ENCODE data around the gene MEPCE. TPM values are rescaled to one million over a fixed set of nuclear protein-coding genes. Genes with fewer than 3 reads are reported as not detected.
"Not testable (repeated sequence)": the region's sequence is repeated elsewhere in the genome, so short reads cannot be mapped to it uniquely, and the experiment has no call there.

MEPCE gene, protein sequence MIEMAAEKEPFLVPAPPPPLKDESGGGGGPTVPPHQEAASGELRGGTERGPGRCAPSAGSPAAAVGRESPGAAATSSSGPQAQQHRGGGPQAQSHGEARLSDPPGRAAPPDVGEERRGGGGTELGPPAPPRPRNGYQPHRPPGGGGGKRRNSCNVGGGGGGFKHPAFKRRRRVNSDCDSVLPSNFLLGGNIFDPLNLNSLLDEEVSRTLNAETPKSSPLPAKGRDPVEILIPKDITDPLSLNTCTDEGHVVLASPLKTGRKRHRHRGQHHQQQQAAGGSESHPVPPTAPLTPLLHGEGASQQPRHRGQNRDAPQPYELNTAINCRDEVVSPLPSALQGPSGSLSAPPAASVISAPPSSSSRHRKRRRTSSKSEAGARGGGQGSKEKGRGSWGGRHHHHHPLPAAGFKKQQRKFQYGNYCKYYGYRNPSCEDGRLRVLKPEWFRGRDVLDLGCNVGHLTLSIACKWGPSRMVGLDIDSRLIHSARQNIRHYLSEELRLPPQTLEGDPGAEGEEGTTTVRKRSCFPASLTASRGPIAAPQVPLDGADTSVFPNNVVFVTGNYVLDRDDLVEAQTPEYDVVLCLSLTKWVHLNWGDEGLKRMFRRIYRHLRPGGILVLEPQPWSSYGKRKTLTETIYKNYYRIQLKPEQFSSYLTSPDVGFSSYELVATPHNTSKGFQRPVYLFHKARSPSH
- polyA plus RNA-seq (ENCODE audit: insufficient read length in 3 of 3): 10 to 100 TPM; 49.4 to 57.1 (median 51.9) TPM

- peak; percentile 87 to 94 (median 90) for DNase-seq (ENCODE audit: low read depth in 3 of 3, low spot score in 2 of 3)
These were observed at the start of gene MEPCE for GRCh38 chr7:100429637-100430492. TSS of gene MEPCE (plus strand) at chr7:100429831. CDS start at chr7:100430019, 188 bp downstream.

GRCh38 chr7:100380196-100380595 is 49.4 kb upstream of the MEPCE start:
- DNase-seq (ENCODE audit: low read depth in 3 of 3, low spot score in 2 of 3): no peak

DNA sequence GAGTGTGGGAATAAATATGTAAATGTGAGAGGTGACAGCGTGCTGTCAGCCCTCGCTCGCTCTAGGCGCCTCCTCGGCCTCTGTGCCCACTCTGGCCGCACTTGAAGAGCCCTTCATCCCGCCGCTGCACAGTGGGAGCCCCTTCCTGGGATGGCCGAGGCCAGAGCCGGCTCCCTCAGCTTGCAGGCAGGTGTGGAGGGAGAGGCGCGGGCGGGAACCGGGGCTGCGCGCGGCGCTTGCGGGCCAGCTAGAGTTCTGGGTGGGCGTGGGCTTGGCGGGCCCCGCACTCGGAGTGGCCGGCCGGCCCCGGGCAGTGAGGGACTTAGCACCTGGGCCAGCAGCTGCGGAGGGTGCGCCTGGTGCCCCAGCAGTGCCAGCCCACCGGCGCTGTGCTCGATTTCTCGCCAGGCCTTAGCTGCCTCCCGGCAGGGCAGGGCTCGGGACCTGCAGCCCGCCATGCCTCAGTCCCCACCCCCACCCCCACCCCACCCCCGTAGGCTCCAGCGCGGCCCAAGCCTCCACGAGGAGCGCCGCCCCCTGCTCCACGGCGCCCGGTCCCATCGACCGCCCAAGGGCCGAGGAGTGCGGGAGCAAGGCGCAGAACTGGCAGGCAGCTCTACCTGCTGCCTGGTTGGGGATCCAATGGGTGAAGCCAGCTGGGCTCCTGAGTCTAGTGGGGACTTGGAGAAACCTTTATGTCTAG is 47.9 kb upstream of the MEPCE start:
- not testable (repeated sequence) for DNase-seq (ENCODE audit: low read depth in 3 of 3, low spot score in 2 of 3)

- DNase-seq (ENCODE audit: low read depth in 3 of 3, low spot score in 2 of 3): not testable (repeated sequence)
These were observed 47.3 kb upstream of the MEPCE start for GRCh38 chr7:100382234-100382853.

DNA sequence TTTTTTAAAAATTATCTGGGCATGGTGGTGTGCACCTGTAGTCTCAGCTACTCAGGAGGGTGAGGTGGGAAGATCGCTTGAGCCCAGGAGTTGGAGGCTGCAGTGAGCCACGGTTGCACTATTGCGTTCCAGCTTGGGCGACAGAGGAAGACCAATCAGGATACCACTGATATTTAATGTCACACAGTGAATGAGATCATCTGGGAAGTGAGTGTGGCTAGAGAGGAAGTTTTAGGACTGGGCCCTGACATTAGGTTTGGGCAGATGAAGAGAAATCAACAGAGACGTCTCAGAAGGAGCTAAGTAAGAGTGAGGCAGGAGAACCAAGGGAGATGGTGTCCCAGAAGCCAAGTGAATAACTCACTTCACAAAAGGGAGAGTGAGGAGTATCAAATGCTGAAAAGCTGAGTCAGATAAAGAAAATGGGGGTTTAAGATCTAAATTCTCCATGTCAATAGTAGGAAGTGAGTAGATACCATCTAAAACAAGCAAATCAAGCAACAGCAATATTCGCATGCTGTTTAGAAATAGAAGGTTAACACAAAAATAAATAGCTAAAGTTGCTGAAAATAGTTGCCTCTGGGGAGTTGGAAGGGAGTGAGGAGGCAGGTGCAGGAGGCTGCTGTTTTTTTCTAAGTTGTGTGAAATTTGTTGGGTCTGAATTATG is 44.9 kb upstream of the MEPCE start:
- no peak for DNase-seq (ENCODE audit: low read depth in 3 of 3, low spot score in 2 of 3)

DNA sequence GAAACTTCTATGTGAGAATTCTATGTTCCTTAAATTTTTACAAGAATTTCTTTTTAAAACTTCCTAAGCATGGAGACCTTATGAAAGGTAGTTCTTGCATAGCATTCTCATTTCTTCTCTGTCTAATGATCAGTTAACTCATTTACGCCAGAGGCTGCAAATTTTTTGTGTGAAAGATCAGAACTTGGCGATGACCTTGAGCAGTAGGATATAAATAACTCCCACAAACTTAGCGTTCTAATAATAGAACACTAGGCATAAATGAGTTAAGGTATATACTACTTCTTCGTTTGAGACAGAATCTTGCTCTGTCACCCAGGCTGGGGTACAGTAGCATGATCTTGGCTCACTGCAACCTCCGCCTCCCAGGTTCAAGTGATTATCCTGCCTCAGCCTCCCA is 42.7 kb upstream of the MEPCE start:
- no peak for DNase-seq (ENCODE audit: low read depth in 3 of 3, low spot score in 2 of 3)

DNA sequence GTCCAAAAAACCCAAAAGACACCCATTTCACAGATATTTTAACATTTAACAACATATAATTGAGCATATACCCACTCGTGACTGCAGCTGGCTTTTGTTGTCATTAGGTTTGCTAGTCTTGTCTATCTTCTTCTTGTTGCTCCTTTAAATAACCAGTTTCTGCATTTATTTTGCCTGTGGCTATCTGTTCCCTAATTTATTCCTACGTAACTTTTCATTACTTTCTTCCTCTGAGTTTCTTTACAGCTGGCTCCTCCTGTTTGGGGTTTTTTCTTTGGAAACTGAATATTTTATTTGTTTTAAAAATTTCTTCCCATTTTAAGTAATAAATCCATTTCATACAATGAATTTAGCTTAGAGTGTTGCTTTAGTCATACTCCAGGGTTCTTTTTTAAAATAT is 41.9 kb upstream of the MEPCE start:
- DNase-seq (ENCODE audit: low read depth in 3 of 3, low spot score in 2 of 3): no peak

- DNase-seq (ENCODE audit: low read depth in 3 of 3, low spot score in 2 of 3): no peak
These were observed 40.1 kb upstream of the MEPCE start for GRCh38 chr7:100389437-100390088.

GRCh38 chr7:100390286-100391009 is 39.2 kb upstream of the MEPCE start:
- no peak for DNase-seq (ENCODE audit: low read depth in 3 of 3, low spot score in 2 of 3)

- DNase-seq (ENCODE audit: low read depth in 3 of 3, low spot score in 2 of 3): no peak
These were observed 36.3 kb upstream of the MEPCE start for GRCh38 chr7:100393233-100393905.

GRCh38 chr7:100394077-100394476 is 35.6 kb upstream of the MEPCE start:
- DNase-seq (ENCODE audit: low read depth in 3 of 3, low spot score in 2 of 3): no peak

DNA sequence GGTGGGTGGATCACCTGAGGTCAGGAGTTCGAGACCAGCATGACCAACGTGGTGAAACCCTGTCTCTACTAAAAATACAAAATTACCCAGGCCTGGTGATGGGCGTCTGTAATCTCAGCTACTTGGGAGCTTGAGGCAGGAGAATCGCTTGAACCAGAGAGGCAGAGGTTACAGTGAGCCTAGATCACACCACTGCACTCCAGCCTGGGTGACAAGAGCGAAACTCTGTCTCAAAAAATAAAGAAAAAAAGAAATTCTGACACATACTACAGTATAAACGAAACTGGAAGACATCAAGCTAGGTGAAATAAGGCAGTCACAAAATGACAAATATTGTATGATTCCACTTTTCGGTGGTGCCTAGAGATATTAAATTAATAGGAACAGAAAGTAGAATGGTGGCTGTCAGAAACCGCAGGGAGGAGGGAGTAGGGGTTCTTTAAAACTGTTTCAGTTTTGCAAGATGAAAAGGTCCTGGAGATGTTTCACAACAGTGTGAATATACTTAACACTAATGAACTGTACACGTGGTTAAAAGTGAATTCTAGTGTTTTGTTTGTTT is 33.1 kb upstream of the MEPCE start:
- no peak for DNase-seq (ENCODE audit: low read depth in 3 of 3, low spot score in 2 of 3)

DNA sequence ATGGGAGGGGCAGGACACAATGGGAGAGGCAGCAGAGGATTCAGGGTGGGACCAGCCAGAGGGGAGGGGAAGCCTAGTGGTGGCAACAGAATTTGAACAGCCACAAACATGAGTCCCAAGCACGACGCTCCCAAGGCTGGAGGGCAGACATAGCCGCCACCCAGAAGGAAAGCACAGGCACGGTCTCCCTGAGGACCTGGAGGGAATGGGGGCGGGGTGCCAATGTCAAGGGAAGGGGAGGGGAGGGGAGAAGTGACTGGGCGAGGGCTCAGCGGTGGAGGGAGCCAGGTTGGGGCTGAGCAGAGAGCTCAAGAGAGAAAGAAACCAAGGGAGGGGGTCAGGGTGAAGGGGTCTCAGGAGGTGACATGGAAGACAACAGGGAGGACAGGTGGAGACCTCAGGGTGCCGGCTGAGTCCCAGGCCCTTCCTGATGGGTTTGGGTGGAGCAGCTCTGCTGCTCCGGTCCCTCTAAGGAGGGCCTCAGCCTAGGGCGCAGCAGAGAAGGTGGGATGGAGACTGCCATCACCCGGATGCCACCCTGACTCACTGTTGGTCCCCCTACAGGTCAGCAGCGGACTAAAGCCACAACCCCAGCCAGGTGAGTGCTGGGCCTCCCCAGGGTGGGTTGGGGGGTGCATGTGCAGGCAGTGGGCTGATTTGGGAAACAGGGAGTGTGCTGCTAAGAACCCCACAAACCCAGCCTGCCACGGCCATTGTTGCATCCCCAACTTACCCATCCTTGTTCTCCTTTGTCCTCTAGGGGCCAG is 32.1 kb upstream of the MEPCE start:
- DNase-seq (ENCODE audit: low read depth in 3 of 3, low spot score in 2 of 3): no peak

DNA sequence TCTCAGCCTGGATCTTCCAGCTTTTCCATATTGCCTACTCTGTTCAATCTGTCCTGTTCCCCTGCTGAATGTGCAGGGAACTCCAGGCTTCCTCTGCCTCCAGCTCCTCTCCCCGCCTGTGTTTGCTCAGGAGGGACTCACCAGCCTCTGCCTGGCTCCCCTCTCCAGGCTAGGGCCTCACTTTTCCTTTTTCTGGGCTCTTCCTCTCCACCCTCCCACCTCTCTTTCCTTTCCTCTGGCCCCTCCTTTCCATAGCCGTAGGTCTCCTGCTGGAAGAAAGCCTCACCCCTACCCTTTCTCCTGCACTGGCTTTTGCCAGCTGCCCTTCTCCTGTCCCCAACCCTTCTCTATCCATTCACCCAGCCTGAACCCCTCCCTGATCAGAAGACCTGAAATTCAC is 31.4 kb upstream of the MEPCE start:
- no peak for DNase-seq (ENCODE audit: low read depth in 3 of 3, low spot score in 2 of 3)

GRCh38 chr7:100400041-100400440 is 29.6 kb upstream of the MEPCE start:
- DNase-seq (ENCODE audit: low read depth in 3 of 3, low spot score in 2 of 3): no peak

- DNase-seq (ENCODE audit: low read depth in 3 of 3, low spot score in 2 of 3): no peak
These were observed 29.0 kb upstream of the MEPCE start for GRCh38 chr7:100400656-100401055.

- DNase-seq (ENCODE audit: low read depth in 3 of 3, low spot score in 2 of 3): no peak
These were observed 27.8 kb upstream of the MEPCE start for GRCh38 chr7:100401811-100402210.
